Measurements from ENCODE around the gene CDC45. TPM values are rescaled to one million over a fixed set of nuclear protein-coding genes. Genes with fewer than 3 reads are reported as not detected.

CDC45 gene
- total RNA-seq, 4 donors from 2014 or later = 0.98 TPM; not detected in 3

- no peak for DNase-seq (ENCODE audit: low spot score in 2 of 2)
- 84 to 90% methylated on average over 10 of the region's 10 CpGs for WGBS, 2 donors
- no peak overlapping the region for H3K4me3 ChIP-seq
- no peaks in the 10 kb centered on the region for H3K36me3 ChIP-seq
- TF ChIP-seq EP300 (IDR thresholded peaks at IDR 0.05) (no peak), POLR2A (IDR thresholded peaks at IDR 0.05) (no peak)
- TF ChIP-seq, protein P1, sequence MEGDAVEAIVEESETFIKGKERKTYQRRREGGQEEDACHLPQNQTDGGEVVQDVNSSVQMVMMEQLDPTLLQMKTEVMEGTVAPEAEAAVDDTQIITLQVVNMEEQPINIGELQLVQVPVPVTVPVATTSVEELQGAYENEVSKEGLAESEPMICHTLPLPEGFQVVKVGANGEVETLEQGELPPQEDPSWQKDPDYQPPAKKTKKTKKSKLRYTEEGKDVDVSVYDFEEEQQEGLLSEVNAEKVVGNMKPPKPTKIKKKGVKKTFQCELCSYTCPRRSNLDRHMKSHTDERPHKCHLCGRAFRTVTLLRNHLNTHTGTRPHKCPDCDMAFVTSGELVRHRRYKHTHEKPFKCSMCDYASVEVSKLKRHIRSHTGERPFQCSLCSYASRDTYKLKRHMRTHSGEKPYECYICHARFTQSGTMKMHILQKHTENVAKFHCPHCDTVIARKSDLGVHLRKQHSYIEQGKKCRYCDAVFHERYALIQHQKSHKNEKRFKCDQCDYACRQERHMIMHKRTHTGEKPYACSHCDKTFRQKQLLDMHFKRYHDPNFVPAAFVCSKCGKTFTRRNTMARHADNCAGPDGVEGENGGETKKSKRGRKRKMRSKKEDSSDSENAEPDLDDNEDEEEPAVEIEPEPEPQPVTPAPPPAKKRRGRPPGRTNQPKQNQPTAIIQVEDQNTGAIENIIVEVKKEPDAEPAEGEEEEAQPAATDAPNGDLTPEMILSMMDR (IDR thresholded peaks at IDR 0.05) = no peak
- H3K27me3 ChIP-seq = no peaks in the 10 kb centered on the region
- H3K9me3 ChIP-seq = no peaks in the 10 kb centered on the region
- no peaks in the 10 kb centered on the region for H3K4me1 ChIP-seq
- H3K27ac ChIP-seq = no peak overlapping the region
Observed at GRCh38 chr22:19506212-19506611, 26.5 kb downstream of the CDC45 start.

DNA sequence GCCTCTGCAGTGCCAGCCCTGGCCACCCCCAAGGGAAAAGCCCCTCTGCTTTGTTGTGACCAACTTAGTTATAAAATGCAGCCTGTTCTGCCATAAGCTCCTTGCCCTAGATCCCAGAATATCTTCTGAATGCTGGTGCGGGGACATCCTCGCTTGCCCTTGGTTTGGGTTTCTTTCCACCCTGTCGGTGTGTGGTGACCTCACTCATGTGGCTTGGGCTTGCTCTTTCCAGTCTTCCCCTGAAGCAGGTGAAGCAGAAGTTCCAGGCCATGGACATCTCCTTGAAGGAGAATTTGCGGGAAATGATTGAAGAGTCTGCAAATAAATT lies 27.8 kb downstream of the CDC45 start:
- Histone ChIP-seq H3K4me1 (no peaks in the 10 kb centered on the region), H3K27me3 (no peaks in the 10 kb centered on the region), H3K36me3 (no peaks in the 10 kb centered on the region), H3K9me3 (no peaks in the 10 kb centered on the region), H3K4me3 (no peak overlapping the region), H3K27ac (no peak overlapping the region)
- no peak for DNase-seq (ENCODE audit: low spot score in 2 of 2)
- TF ChIP-seq POLR2A (IDR thresholded peaks at IDR 0.05) = no peak
- TF ChIP-seq, protein P1 (IDR thresholded peaks at IDR 0.05) = no peak
- TF ChIP-seq EP300 (IDR thresholded peaks at IDR 0.05) = no peak
- WGBS, 2 donors = 94 to 98% methylated on average over 4 of the region's 4 CpGs

- WGBS, 2 donors = 89 to 96% methylated on average over 8 to 9 of the region's 10 CpGs
- Histone ChIP-seq H3K4me1 (no peaks in the 10 kb centered on the region), H3K4me3 (no peak overlapping the region), H3K36me3 (no peaks in the 10 kb centered on the region), H3K9me3 (no peaks in the 10 kb centered on the region), H3K27ac (no peak overlapping the region), H3K27me3 (no peaks in the 10 kb centered on the region)
- TF ChIP-seq POLR2A (IDR thresholded peaks at IDR 0.05) (no peak), EP300 (IDR thresholded peaks at IDR 0.05) (no peak)
- TF ChIP-seq, protein P1 (IDR thresholded peaks at IDR 0.05) = no peak
- no peak for DNase-seq (ENCODE audit: low spot score in 2 of 2)
Observed at GRCh38 chr22:19508024-19508776, 28.5 kb downstream of the CDC45 start.

- Histone ChIP-seq H3K27me3 (no peaks in the 10 kb centered on the region), H3K4me3 (no peak overlapping the region), H3K27ac (no peak overlapping the region), H3K4me1 (no peaks in the 10 kb centered on the region), H3K9me3 (peaks cover 0 to 9% (median 0%) of the 10 kb centered on the region in 4 donors), H3K36me3 (no peaks in the 10 kb centered on the region)
- no peak for TF ChIP-seq POLR2A (IDR thresholded peaks at IDR 0.05)
- TF ChIP-seq, protein P1 (IDR thresholded peaks at IDR 0.05) = no peak
- no peak for TF ChIP-seq EP300 (IDR thresholded peaks at IDR 0.05)
- 83 to 84% methylated on average over 3 of the region's 3 CpGs for WGBS, 2 donors
- no peak for DNase-seq (ENCODE audit: low spot score in 2 of 2)
Observed at GRCh38 chr22:19509191-19509590, 29.5 kb downstream of the CDC45 start.

DNA sequence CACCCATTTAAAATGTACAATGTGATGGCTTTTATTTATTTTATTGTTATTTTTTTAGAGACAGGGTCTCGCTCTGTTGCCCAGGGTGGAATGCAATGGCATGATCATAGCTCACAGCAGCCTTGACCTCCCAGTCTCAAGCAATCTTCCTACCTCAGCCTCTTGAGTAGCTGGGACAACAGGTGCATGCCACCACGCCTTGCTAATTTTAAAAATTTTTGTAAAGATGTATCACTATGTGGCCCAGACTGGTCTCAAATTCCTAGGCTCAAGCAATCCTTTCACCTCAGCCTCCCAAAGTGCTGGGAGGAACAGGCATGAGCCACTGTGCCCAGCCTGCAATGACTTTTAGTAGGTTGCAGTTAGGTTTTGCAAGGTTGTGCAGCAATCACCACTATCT lies 30.2 kb downstream of the CDC45 start:
- WGBS, 2 donors = 90 to 93% methylated on average over 2 of the region's 2 CpGs
- no peak overlapping the region for H3K27ac ChIP-seq
- no peaks in the 10 kb centered on the region for H3K36me3 ChIP-seq
- no peaks in the 10 kb centered on the region for H3K27me3 ChIP-seq
- no peak for DNase-seq (ENCODE audit: low spot score in 2 of 2)
- H3K4me3 ChIP-seq = no peak overlapping the region
- H3K9me3 ChIP-seq = peaks cover 0 to 11% (median 0%) of the 10 kb centered on the region in 4 donors
- TF ChIP-seq EP300 (IDR thresholded peaks at IDR 0.05) (no peak), POLR2A (IDR thresholded peaks at IDR 0.05) (no peak)
- TF ChIP-seq, protein P1 (IDR thresholded peaks at IDR 0.05) = no peak
- no peaks in the 10 kb centered on the region for H3K4me1 ChIP-seq

Data from tibial nerve (tissue), 4 donors.